ENCODE measurements around the gene COASY.
A peak's percentile ranks its signal among the peaks of the same experiment; 100 is the strongest.

The COASY gene

GRCh38 chr17:42577532-42578281 is 15.8 kb downstream of the COASY start, which contains the start of gene PSMC3IP:
Gene PSMC3IP, minus strand, starts transcription at chr17:42577729. Its CDS starts 43 bp downstream, at chr17:42577686.
- peak; percentile 98 for DNase-seq

DNA sequence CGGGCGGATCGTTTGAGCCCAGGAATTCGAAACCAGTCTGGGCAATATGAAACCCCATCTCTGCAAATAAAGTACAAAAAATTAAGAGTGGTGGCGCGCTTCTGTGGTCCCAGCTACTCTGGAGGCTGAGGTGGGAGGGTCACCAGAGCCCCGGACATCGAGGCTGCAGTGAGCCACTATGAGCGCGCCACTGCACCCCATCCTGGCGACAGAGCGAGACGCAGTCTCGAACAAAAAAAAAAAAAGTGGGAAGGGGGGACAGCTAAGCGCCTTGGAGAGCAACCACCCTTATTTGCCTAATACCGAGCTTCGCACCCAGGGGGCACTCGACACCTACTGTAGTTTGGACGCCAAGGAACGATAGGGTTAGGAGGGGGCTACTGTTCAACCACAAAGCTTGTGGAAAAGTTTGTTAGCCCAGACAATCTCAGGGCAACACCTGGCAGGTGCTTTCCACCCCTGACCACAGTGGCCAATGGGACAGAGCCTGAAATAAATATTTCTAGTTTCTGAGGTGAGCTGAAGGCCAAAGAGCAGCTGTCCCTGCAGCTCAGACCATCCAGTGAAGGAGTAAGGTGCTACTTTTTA is 16.4 kb downstream of the COASY start:
- DNase-seq = peak; percentile 80

- DNase-seq = no peak
These were observed 18.0 kb downstream of the COASY start for GRCh38 chr17:42579794-42580551.

GRCh38 chr17:42581744-42582270 is 19.9 kb downstream of the COASY start:
- no peak for DNase-seq

- DNase-seq = no peak
These were observed 22.9 kb downstream of the COASY start for GRCh38 chr17:42584880-42585279.

- no peak for DNase-seq
These were observed 23.4 kb downstream of the COASY start for GRCh38 chr17:42585353-42585752.

DNA sequence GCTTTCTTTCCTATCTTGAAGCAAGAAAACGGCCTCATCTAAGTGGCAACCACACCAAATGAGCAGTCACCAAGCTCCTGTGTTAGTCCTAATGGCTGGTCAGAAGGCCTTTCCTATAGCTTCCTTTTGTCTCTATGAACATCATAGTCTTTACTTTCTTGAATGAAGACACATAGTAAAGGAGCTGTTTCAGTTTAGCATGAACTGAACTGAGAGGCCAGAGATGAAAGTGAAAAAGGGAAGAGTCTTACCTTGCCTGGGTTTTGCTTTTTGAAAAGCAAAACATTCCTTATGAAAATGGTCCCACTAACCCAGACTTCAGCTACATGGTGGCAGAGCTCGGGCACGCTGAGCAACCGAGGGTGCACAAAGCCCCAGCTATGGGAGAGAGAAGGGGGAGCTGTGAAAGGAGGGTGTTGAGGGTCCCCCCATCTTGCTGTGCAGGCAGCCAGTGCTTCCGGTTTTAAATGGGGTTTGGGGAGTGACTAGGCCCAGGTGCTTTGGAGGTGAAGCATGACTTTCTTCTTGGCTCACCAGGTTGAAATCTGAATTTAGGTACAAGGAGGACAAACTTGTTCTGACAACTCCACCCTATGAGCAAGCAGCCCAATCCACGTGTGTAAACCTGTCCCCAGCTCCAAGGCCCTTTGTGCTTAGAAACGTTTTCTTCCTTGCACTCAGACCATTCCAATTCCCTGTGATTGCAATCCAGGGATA is 24.7 kb downstream of the COASY start:
- no peak for DNase-seq

DNA sequence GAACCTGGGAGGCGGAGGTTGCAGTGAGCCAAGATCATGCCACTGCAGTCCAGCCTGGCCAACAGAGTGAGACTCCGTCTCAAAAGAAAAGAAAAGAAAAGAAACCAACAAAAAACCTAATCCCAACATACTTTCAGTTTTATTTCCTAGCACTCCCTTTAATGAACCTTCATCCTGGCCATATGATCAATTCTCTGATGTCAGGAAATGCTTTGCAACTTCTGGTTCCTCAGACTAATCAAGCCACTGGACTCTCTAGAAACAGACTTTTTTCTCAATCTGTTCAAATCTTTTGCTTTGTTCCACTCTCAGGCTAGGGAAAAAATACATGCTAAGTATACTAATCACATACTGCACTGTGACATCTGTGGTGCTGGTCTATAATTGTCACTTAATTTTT is 28.9 kb downstream of the COASY start:
- no peak for DNase-seq

DNA sequence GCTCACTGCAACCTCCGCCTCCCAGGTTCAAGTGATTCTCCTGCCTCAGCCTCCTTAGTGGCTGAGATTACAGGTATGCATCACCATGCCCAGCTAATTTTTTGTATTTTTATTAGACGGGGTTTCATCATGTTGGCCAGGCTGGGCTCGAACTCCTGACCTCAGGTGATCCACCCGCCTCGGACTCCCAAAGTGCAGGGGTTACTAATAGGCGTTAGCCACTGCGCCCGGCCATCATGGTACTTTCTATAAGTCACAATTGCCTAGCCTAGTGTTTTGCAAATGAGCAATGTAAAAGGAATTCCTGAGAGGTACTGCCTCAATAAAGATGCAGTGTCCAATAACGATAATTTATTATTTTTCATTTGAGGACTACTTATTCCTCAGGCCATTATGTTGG is 29.5 kb downstream of the COASY start:
- no peak for DNase-seq

- DNase-seq = no peak
These were observed 34.4 kb downstream of the COASY start for GRCh38 chr17:42596386-42596785.

DNA sequence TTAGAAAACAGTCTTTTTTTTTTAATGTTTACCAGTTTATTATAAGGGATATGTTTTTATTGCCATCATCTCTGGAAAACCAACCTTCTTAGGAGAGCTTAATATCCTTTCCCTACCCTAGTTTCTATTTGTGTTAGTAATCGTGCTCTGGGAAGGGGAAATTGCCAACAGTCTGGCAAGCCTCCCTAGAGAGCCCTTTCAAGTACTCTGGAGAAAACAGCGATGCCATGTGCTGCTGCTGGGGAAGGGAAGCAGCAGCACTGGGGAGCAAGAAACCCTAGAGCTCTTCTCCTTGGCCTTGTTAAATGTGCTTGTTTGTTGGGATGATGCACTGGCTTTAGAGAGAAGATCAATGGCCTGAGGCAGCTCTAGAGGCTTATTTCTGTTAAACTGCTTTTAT is 37.0 kb downstream of the COASY start:
- no peak for DNase-seq

DNA sequence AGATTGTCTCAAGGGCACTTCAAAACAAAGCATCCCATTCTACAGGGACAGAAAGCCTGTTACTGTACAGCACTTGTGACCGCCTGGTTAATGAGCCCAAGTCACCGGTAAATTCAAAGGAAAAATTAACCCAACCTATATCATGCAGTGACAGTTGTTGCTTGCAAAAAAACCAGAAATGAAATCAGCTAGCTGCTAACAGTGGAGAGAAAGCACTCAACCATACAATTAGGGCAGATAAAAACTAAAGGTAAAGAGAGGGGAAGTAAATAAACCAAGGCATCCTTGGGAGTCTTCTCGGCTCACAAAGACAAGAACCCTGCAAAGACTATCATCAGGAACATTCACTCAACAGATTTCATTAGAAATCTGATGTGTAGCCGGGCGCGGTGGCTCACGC is 41.4 kb downstream of the COASY start:
- DNase-seq = no peak

DNA sequence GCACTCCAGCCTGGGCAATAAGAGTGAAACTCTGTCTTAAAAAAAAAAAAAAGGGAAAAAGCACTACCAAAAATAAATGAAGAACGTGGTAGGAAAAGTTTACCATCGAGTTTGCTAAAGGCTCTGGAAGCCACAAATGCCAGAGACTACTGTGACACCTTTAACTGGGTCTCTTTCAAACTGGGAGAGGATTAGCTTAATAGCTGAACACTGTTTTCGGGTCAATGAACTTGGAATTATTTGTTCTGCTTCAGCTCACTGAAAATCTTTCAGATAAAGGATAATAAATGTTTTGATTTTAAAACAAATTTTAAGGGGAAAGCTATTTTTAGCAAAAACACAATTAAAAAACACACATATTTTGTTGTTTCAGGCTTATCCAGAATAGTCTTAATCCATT is 45.8 kb downstream of the COASY start:
- no peak for DNase-seq

- DNase-seq = peak; percentile 15
These were observed 46.6 kb downstream of the COASY start for GRCh38 chr17:42608305-42609181.

- peak; percentile 100 for DNase-seq
These were observed 47.4 kb downstream of the COASY start, which contains the start of the genes RETREG3 and TUBG1 for GRCh38 chr17:42609182-42609813. Gene RETREG3, minus strand, starts transcription at chr17:42609374. Its CDS starts 50 bp downstream, at chr17:42609324. Gene TUBG1, plus strand, starts transcription at chr17:42609683. Its CDS starts 55 bp downstream, at chr17:42609738.

GRCh38 chr17:42609814-42610801 is 48.2 kb downstream of the COASY start:
- DNase-seq = peak; percentile 14

DNA sequence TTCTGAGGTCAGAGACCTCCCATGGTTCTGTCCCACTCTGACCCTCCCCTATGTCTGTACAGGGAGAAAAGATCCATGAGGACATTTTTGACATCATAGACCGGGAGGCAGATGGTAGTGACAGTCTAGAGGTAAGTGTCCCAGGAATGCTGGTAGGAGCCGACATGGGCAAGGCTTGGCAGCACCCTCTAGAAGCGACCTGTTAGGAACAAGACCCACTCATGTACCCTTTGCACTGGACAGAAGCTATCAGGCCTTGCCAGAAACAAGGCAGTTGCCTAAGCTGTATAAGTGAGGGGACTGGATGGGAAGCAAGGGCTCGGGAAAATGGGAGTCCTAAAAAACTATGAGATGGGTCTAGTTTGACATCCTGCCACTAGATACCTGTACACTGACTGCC is 50.1 kb downstream of the COASY start:
- no peak for DNase-seq

GRCh38 chr17:42613699-42614295 is 51.8 kb downstream of the COASY start:
- no peak for DNase-seq

Measured in activated CD4-positive, alpha-beta T cell treated with anti-CD3 and anti-CD28 coated beads, Interleukin-10, Interleukin-2, amounts not matched to agents 100 ng/mL and 50 ng/mL, durations not matched to agents 16 hours and 8 hours (primary cell).